SK-N-SH (cell line): ENCODE measurements around the gene BMAL1.

Source experiments
- CTCF ChIP-seq: fragments of 200-600 bp; sonication (generic); IDR thresholded peaks from 2 replicates; pipeline ENCODE4 v1.6.1; 2017; ENCODE audit warnings: antibody characterized with exemption, mild to moderate bottlenecking, moderate library complexity
- EP300 ChIP-seq, 2 experiments: IDR thresholded peaks; 2 replicates each; pipeline versions ENCODE4 v1.4.0 to v1.6.1; 2012; ENCODE audit warnings: borderline replicate concordance in 1 of 2, low read depth in 1 of 2, low read length in 1 of 2
- FOXJ3 ChIP-seq: sonication (generic); formaldehyde crosslinking; IDR thresholded peaks from 2 replicates; pipeline ENCODE4 v1.5.1; 2020; ENCODE audit warnings: mild to moderate bottlenecking, missing genetic modification reagents
- GABPA ChIP-seq: IDR thresholded peaks from 2 replicates; pipeline ENCODE4 v1.4.0; 2012; ENCODE audit warnings: low read depth, mild to moderate bottlenecking
- GATA2 ChIP-seq: sonication (generic); formaldehyde crosslinking; IDR thresholded peaks from 2 replicates; pipeline ENCODE4 v1.5.0; 2020; ENCODE audit warnings: mild to moderate bottlenecking, missing genetic modification reagents
- MAX ChIP-seq: IDR thresholded peaks from 2 replicates; pipeline ENCODE4 v1.4.0; 2012; ENCODE audit warnings: low read depth
- NFIC ChIP-seq: IDR thresholded peaks from 2 replicates; pipeline ENCODE4 v1.4.0; 2012; ENCODE audit warnings: borderline replicate concordance
- RAD21 ChIP-seq: IDR thresholded peaks from 2 replicates; pipeline ENCODE4 v1.6.1; 2012; ENCODE audit warnings: mild to moderate bottlenecking, low read length
- RFX5 ChIP-seq: IDR thresholded peaks from 2 replicates; pipeline ENCODE4 v1.6.1; 2012; ENCODE audit warnings: mild to moderate bottlenecking, improper control_type of control experiment, low read length
- TAF1 ChIP-seq: IDR thresholded peaks from 2 replicates; pipeline ENCODE4 v1.6.1; 2012; ENCODE audit warnings: low read depth, mild to moderate bottlenecking, low read length, moderate library complexity, borderline replicate concordance
- TCF12 ChIP-seq: IDR thresholded peaks from 2 replicates; pipeline ENCODE4 v1.4.0; 2012
- TEAD4 ChIP-seq: IDR thresholded peaks from 2 replicates; pipeline ENCODE4 v1.4.0; 2012; ENCODE audit warnings: mild to moderate bottlenecking, borderline replicate concordance; ENCODE audit not compliant: insufficient read depth

DNA sequence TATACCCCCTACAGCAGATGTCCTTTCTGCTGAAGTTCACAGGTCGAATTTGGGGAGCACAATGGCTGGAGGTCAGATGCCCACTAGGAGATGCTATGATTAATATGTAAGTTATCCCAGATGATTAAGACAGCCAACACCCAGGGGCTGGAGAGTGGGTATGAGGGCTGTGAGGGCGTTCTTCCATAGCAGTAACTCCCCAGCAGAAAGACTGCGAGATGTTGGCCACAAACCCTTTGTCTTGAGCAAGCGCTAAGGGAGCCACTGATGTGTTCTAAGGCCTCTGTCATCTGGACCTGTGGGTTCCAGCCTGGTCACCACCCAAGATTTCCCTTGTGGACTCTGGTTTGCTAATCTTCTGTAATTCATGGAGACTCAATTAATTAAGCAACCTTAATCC, 77.6 kb downstream of the BMAL1 start:
- TF ChIP-seq EP300 (IDR thresholded peaks at IDR 0.05; ENCODE audit: borderline replicate concordance in 1 of 2, low read depth in 1 of 2, low read length in 1 of 2) (no peak), TCF12 (no peak), CTCF (no peak), RFX5 (no peak), MAX (no peak), TAF1 (no peak), NFIC (no peak), GATA2 (CRISPR knock-in tag) (no peak), RAD21 (no peak), FOXJ3 (CRISPR knock-in tag) (no peak), GABPA (no peak), TEAD4 (no peak)
